PC-3 (cell line): ENCODE data around the gene VTA1. TPM values are rescaled to one million over a fixed set of nuclear protein-coding genes. Genes with fewer than 3 reads are reported as not detected.

Experiments used
- ATAC-seq: fragments of 200-7000 bp; cut with Tn5 transposase; 2 replicates; pipeline ENCODE4 v1.9.1; 2020; ENCODE audit warnings: mild to moderate bottlenecking, moderate library complexity
- BruUV-seq: library from RNA; stranded (reverse); fragments of 400-500 nt; replicated peaks from 2 replicates; lab custom pipeline; 2021; lab: Mats Ljungman, UMichigan
- CTCF ChIA-PET: fragments of 300-600 bp; sonication (Branson Sonifier 250); formaldehyde crosslinking; loops from one replicate; lab custom pipeline; 2022; ENCODE audit warnings: antibody characterized with exemption; lab: Charles Lee
- POLR2A ChIA-PET: fragments of 300-600 bp; sonication (Branson Sonifier 250); formaldehyde crosslinking; loops from one replicate; lab custom pipeline; 2022; ENCODE audit warnings: antibody characterized with exemption; ENCODE audit not compliant: unreplicated experiment; lab: Charles Lee
- DNase-seq: peaks from one replicate; pipeline ENCODE4 v3.0.0-alpha.2; 2015
- H2AFZ ChIP-seq: fragments of 300-600 bp; sonication (generic); 2 replicates; pipeline ENCODE4 v1.6.0; 2016; ENCODE audit warnings: antibody characterized with exemption, low read length
- H3F3A ChIP-seq: fragments of 300-600 bp; sonication (generic); one replicate; pipeline ENCODE4 v1.6.0; 2017; ENCODE audit warnings: antibody characterized with exemption, low read length, control low read depth, mild to moderate bottlenecking; ENCODE audit not compliant: unreplicated experiment
- H3K27ac ChIP-seq: fragments of 300-600 bp; sonication (generic); 2 replicates; pipeline ENCODE4 v1.5.1; 2016; ENCODE audit warnings: mild to moderate bottlenecking, low read length
- H3K27me3 ChIP-seq: fragments of 300-600 bp; sonication (generic); 2 replicates; pipeline ENCODE4 v1.6.1; 2016; ENCODE audit warnings: low read length, mixed read lengths
- H3K36me3 ChIP-seq: fragments of 300-600 bp; sonication (generic); 2 replicates; pipeline ENCODE4 v1.6.1; 2016; ENCODE audit warnings: low read depth, mixed run types, low read length, mixed read lengths
- H3K4me1 ChIP-seq: fragments of 300-600 bp; sonication (generic); 2 replicates; pipeline ENCODE4 v1.5.1; 2016; ENCODE audit warnings: low read length; ENCODE audit not compliant: insufficient read depth
- H3K4me2 ChIP-seq: fragments of 300-600 bp; sonication (generic); 2 replicates; pipeline ENCODE4 v1.6.0; 2016; ENCODE audit warnings: low read length
- H3K4me3 ChIP-seq: fragments of 300-600 bp; sonication (generic); 2 replicates; pipeline ENCODE4 v1.5.1; 2016; ENCODE audit warnings: mild to moderate bottlenecking, low read length, mixed read lengths
- H3K79me2 ChIP-seq: fragments of 300-600 bp; sonication (generic); 2 replicates; pipeline ENCODE4 v1.6.1; 2017; ENCODE audit warnings: low read length, mixed read lengths
- H3K9ac ChIP-seq: fragments of 300-600 bp; sonication (generic); 2 replicates; pipeline ENCODE4 v1.6.0; 2016; ENCODE audit warnings: mild to moderate bottlenecking, low read length
- H3K9me2 ChIP-seq: fragments of 300-600 bp; sonication (generic); replicated peaks from 2 replicates; pipeline ENCODE4 v1.6.1; 2016; ENCODE audit warnings: mixed run types, low read length, mixed read lengths
- H3K9me3 ChIP-seq: fragments of 300-600 bp; sonication (generic); 2 replicates; pipeline ENCODE4 v1.6.1; 2016; ENCODE audit warnings: low read length, mixed read lengths
- H4K20me1 ChIP-seq: fragments of 300-600 bp; sonication (generic); 2 replicates; pipeline ENCODE4 v1.6.1; 2016; ENCODE audit warnings: low read length, mixed read lengths
- EZH2 ChIP-seq: fragments of 300-600 bp; sonication (generic); IDR thresholded peaks from one replicate; pipeline ENCODE4 v1.6.1; 2017; ENCODE audit warnings: antibody characterized with exemption, mild to moderate bottlenecking, low read length; ENCODE audit not compliant: unreplicated experiment
- EZH2phosphoT487 ChIP-seq: fragments of 300-600 bp; sonication (generic); IDR thresholded peaks from 2 replicates; pipeline ENCODE4 v1.6.1; 2018; ENCODE audit warnings: mild to moderate bottlenecking, antibody characterized with exemption, low read length, borderline replicate concordance
- intact Hi-C: fragments of 100-400 bp; cut with micrococcal nuclease; formaldehyde crosslinking; loops from 2 replicates; pipeline ENCODE4 v1.9.0; 2023
- total RNA-seq: library from RNA; depleted of rRNA; stranded (reverse); fragments of >200 nt; gene quantifications from 2 replicates; pipeline ENCODE4 v1.2.3, GENCODE V29; 2014
- TF ChIP-seq, protein P1 (sequence below): fragments of 300-600 bp; sonication (generic); conservative IDR thresholded peaks from 2 replicates; pipeline ENCODE4 v1.5.1; 2017; ENCODE audit warnings: antibody characterized with exemption, low read depth, mild to moderate bottlenecking, low read length

VTA1 gene
- total RNA-seq, 1 experiment from 2014 or later: 38.6 TPM

DNA sequence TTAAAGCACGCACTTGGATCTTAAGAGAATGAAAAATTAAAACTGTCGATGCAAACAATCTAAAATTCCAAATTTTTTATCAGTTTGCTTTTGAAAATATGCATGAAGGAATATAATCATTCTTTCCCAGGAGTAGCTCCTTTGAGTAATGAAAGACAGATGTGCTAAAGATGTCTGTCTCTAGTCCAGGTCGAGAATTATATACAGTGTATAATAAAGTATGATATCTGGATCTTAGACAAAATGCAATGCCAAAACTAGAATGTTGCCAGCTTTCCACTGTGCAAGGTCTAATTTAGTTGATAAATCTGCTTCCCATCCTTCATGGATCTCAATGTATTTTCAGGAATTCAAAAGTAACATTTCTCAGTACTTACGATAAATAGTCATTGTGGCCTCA, 89.6 kb downstream of the VTA1 start:
- BruUV-seq: no TSS peak
- Histone ChIP-seq H2AFZ (no peak overlapping the region), H3K9me2 (no peaks in the 10 kb centered on the region), H3F3A (no peaks in the 10 kb centered on the region), H3K9me3 (no peaks in the 10 kb centered on the region), H3K79me2 (no peaks in the 10 kb centered on the region), H3K27ac (no peak overlapping the region), H3K4me2 (no peak overlapping the region), H3K4me1 (no peaks in the 10 kb centered on the region), H3K27me3 (no peaks in the 10 kb centered on the region), H3K9ac (no peak overlapping the region), H3K36me3 (no peaks in the 10 kb centered on the region), H4K20me1 (no peaks in the 10 kb centered on the region), H3K4me3 (no peak overlapping the region)
- no peak for TF ChIP-seq EZH2phosphoT487
- no peak for TF ChIP-seq EZH2
- TF ChIP-seq, protein P1, sequence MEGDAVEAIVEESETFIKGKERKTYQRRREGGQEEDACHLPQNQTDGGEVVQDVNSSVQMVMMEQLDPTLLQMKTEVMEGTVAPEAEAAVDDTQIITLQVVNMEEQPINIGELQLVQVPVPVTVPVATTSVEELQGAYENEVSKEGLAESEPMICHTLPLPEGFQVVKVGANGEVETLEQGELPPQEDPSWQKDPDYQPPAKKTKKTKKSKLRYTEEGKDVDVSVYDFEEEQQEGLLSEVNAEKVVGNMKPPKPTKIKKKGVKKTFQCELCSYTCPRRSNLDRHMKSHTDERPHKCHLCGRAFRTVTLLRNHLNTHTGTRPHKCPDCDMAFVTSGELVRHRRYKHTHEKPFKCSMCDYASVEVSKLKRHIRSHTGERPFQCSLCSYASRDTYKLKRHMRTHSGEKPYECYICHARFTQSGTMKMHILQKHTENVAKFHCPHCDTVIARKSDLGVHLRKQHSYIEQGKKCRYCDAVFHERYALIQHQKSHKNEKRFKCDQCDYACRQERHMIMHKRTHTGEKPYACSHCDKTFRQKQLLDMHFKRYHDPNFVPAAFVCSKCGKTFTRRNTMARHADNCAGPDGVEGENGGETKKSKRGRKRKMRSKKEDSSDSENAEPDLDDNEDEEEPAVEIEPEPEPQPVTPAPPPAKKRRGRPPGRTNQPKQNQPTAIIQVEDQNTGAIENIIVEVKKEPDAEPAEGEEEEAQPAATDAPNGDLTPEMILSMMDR: no peak
- intact Hi-C loops: no loop called here
- DNase-seq (no peak), ATAC-seq (no peak)
- ChIA-PET POLR2A (no interaction called here), CTCF (no interaction called here)

- no peaks in the 10 kb centered on the region for H4K20me1 ChIP-seq
- H3K79me2 ChIP-seq: no peaks in the 10 kb centered on the region
- H3K4me3 ChIP-seq: no peak overlapping the region
- H3K9me3 ChIP-seq: no peaks in the 10 kb centered on the region
- H2AFZ ChIP-seq: no peak overlapping the region
- POLR2A ChIA-PET: no interaction called here
- no peak overlapping the region for H3K4me2 ChIP-seq
- no peaks in the 10 kb centered on the region for H3K9me2 ChIP-seq
- no peak for TF ChIP-seq EZH2
- TF ChIP-seq, protein P1: no peak
- TF ChIP-seq EZH2phosphoT487: no peak
- no peaks in the 10 kb centered on the region for H3K4me1 ChIP-seq
- H3K36me3 ChIP-seq: no peaks in the 10 kb centered on the region
- H3K27me3 ChIP-seq: no peaks in the 10 kb centered on the region
- no peak for DNase-seq
- H3K9ac ChIP-seq: no peak overlapping the region
- intact Hi-C loops: no loop called here
- CTCF ChIA-PET: no interaction called here
- H3F3A ChIP-seq: no peaks in the 10 kb centered on the region
- no peak for ATAC-seq
- H3K27ac ChIP-seq: no peak overlapping the region
- no TSS peak for BruUV-seq
Observed at GRCh38 chr6:142238881-142239280, 91.8 kb downstream of the VTA1 start.

DNA sequence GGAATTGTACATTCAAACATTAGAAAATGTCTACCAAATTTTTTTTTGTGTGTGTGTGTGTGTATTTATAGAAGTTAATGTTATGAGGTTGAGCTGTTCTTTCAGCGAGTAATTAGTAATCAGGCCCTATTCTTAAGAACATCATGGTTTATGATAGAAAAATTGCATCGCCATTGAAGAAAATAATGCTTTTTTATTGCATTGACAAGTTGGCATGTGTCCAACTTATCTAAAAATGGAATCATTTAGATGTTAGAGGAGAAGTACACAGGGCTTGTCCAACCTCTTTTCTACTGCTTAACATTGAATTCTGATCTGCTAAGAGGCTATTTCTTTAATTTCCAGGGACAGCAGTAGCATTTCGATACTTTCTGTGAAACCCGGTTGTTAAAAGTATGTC, 93.1 kb downstream of the VTA1 start:
- no TSS peak for BruUV-seq
- no peak overlapping the region for H3K27ac ChIP-seq
- intact Hi-C loops: no loop called here
- H3K36me3 ChIP-seq: no peaks in the 10 kb centered on the region
- H3K79me2 ChIP-seq: no peaks in the 10 kb centered on the region
- H3K9ac ChIP-seq: no peak overlapping the region
- DNase-seq (no peak), ATAC-seq (no peak)
- POLR2A ChIA-PET: no interaction called here
- no peaks in the 10 kb centered on the region for H3F3A ChIP-seq
- no peaks in the 10 kb centered on the region for H4K20me1 ChIP-seq
- no peaks in the 10 kb centered on the region for H3K9me2 ChIP-seq
- H3K4me3 ChIP-seq: no peak overlapping the region
- H3K9me3 ChIP-seq: no peaks in the 10 kb centered on the region
- TF ChIP-seq EZH2 (no peak), EZH2phosphoT487 (no peak)
- TF ChIP-seq, protein P1: no peak
- no peak overlapping the region for H3K4me2 ChIP-seq
- no peak overlapping the region for H2AFZ ChIP-seq
- H3K27me3 ChIP-seq: no peaks in the 10 kb centered on the region
- no peaks in the 10 kb centered on the region for H3K4me1 ChIP-seq
- CTCF ChIA-PET: no interaction called here
